Suprapubic skin (tissue), 4 donors: ENCODE results near the gene NECTIN3. TPM values are rescaled to one million over a fixed set of nuclear protein-coding genes. Genes with fewer than 3 reads are reported as not detected.

ENCODE experiments used
- DNase-seq, 2 donors: peaks; one replicate each; pipeline ENCODE4 v3.0.0-alpha.2; 2019; ENCODE audit warnings: low spot score in 2 of 2
- H3K27ac ChIP-seq: fragments of 200-600 bp; sonication (generic); one replicate; pipeline ENCODE4 v1.5.1; 2019
- H3K27me3 ChIP-seq: fragments of 200-600 bp; sonication (generic); one replicate; pipeline ENCODE4 v1.5.1; 2019
- H3K36me3 ChIP-seq: fragments of 200-600 bp; sonication (generic); one replicate; pipeline ENCODE4 v1.5.1; 2019
- H3K4me1 ChIP-seq: fragments of 200-600 bp; sonication (generic); one replicate; pipeline ENCODE4 v1.5.1; 2019
- H3K4me3 ChIP-seq: fragments of 200-600 bp; sonication (generic); one replicate; pipeline ENCODE4 v1.5.1; 2019; ENCODE audit warnings: mild to moderate bottlenecking
- H3K9me3 ChIP-seq: fragments of 200-600 bp; sonication (generic); one replicate; pipeline ENCODE4 v1.5.1; 2019
- CTCF ChIP-seq, 2 donors: fragments of 200-600 bp in 1 of 2; fragments of 450-650 bp in 1 of 2; sonication (generic) in 1 of 2; IDR thresholded peaks; one replicate each; pipeline ENCODE4 v1.5.1; 2016 to 2019; ENCODE audit warnings: antibody characterized with exemption in 2 of 2, mild to moderate bottlenecking in 1 of 2, moderate library complexity in 1 of 2
- EP300 ChIP-seq: sonication (generic); formaldehyde crosslinking; IDR thresholded peaks from one replicate; pipeline ENCODE4 v1.6.1; 2017; ENCODE audit warnings: antibody characterized with exemption
- POLR2A ChIP-seq, 2 donors: fragments of 450-650 bp; IDR thresholded peaks; one replicate each; pipeline ENCODE4 v1.6.1; 2017; ENCODE audit warnings: antibody characterized with exemption in 2 of 2, mild to moderate bottlenecking in 2 of 2, moderate library complexity in 2 of 2
- POLR2AphosphoS5 ChIP-seq, 3 donors: sonication (generic); formaldehyde crosslinking; IDR thresholded peaks; one replicate each; pipeline ENCODE4 v1.6.1; 2017; ENCODE audit warnings: antibody characterized with exemption in 3 of 3
- WGBS: methylation state at CpG from one replicate; pipeline ENCODE4 v1.1.5; 2018; 5-methylcytosine and 5-hydroxymethylcytosine counted together
- total RNA-seq, 4 donors: library from RNA; depleted of rRNA; stranded (reverse); fragments of >200 nt; gene quantifications; one replicate each; pipeline ENCODE4 v1.1.0, GENCODE V29; 2016

Gene NECTIN3
- total RNA-seq, 4 donors from 2014 or later: 4.7 to 11.9 (median 7.6) TPM

DNA sequence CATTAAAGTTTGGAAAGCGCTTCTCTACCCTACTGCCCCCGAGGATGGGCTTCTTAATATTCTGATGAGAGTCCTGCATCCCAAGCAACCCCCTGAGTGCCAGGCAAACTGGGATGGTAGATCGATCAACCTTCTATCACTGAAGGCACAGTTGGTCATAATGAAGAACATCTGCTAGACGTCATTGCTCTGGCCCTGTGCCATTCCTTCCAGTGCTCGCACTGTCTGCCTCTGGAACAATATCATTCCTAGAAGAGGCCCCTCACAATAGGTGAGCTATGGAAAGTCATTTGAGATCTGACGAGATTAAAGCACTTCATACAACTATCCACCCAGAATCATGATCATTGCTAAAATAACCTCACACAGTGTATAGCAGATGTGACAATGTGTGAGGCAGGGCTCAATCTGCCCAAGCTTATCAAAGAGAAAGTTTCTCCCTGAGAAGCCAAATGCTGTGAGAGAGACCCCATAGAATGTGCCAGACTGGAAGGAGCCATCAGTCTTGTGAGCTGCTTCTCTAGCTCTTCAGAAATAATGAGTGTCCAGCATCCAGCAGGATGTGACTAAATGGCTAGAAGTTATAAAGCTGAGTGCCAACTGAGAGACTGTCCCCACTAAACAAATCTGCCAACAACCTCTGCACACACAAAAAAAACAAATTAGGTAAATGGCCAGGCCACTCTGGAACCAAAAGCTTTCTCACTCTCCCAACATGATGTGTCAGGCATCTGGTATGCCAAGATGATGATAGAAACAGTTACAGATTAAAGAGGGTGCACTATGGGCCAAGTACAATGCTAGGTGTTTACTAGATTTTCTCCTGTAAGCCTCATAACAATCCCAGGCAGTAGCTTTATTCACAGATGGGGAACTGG, 165.5 kb downstream of the NECTIN3 start:
- Histone ChIP-seq H3K27ac (no peak overlapping the region), H3K27me3 (no peaks in the 10 kb centered on the region), H3K4me3 (no peak overlapping the region), H3K4me1 (no peaks in the 10 kb centered on the region), H3K36me3 (no peaks in the 10 kb centered on the region), H3K9me3 (peaks cover 3% of the 10 kb centered on the region)
- no peak for TF ChIP-seq POLR2A (IDR thresholded peaks at IDR 0.05)
- no peak for TF ChIP-seq CTCF (IDR thresholded peaks at IDR 0.05)
- no peak for TF ChIP-seq EP300
- no peak for TF ChIP-seq POLR2AphosphoS5 (IDR thresholded peaks at IDR 0.05)
- 65% methylated on average over 5 of the region's 6 CpGs for WGBS
- DNase-seq: no peak

DNA sequence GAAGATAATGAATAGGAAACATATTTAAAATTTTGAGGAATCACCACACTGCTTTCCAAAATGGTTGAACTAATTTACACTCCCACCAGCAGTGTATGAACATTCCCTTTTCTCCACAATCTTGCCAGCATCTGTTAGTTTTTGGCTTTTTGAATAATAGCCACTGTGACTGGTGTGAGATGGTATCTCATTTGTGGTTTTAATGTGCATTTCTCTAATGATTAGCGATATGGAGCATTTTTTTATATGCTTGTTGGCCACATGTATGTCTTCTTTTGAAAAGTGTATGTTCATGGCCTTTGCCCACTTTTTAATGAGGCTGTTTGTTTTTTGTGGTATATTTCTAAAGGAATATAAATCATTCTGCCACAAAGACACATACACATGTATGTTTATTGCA, 166.3 kb downstream of the NECTIN3 start:
- WGBS: 63% methylated on average over 1 of the region's 1 CpG
- TF ChIP-seq EP300: no peak
- no peak for TF ChIP-seq POLR2AphosphoS5 (IDR thresholded peaks at IDR 0.05)
- TF ChIP-seq POLR2A (IDR thresholded peaks at IDR 0.05): no peak
- TF ChIP-seq CTCF (IDR thresholded peaks at IDR 0.05): no peak
- Histone ChIP-seq H3K27ac (no peak overlapping the region), H3K36me3 (no peaks in the 10 kb centered on the region), H3K27me3 (no peaks in the 10 kb centered on the region), H3K4me3 (no peak overlapping the region), H3K9me3 (peaks cover 8% of the 10 kb centered on the region), H3K4me1 (no peaks in the 10 kb centered on the region)
- DNase-seq: no peak

DNA sequence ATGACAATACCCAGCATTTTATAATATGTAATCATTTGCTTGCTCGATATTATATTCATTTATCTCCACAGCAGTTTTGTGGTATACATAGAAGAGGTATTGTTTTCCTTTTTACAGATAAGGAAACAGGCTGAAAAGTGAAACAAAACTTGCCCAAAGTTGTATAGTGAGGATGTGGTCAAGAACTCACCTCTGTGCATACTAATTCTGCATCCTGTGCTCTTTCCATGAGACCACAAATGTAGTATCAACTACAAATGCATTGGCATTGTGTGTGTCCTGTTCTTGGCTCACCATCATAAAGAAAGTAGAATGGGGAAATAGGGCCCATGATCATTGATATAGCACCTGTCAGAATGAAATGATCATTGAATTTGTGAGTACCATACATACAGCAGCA, 167.3 kb downstream of the NECTIN3 start:
- no peak for TF ChIP-seq POLR2AphosphoS5 (IDR thresholded peaks at IDR 0.05)
- TF ChIP-seq POLR2A (IDR thresholded peaks at IDR 0.05): no peak
- no peak for TF ChIP-seq CTCF (IDR thresholded peaks at IDR 0.05)
- no peak for TF ChIP-seq EP300
- no peak for DNase-seq
- Histone ChIP-seq H3K36me3 (no peaks in the 10 kb centered on the region), H3K4me1 (no peaks in the 10 kb centered on the region), H3K27ac (no peak overlapping the region), H3K9me3 (peaks cover 8% of the 10 kb centered on the region), H3K4me3 (no peak overlapping the region), H3K27me3 (no peaks in the 10 kb centered on the region)
- 79% methylated on average over 1 of the region's 1 CpG for WGBS

DNA sequence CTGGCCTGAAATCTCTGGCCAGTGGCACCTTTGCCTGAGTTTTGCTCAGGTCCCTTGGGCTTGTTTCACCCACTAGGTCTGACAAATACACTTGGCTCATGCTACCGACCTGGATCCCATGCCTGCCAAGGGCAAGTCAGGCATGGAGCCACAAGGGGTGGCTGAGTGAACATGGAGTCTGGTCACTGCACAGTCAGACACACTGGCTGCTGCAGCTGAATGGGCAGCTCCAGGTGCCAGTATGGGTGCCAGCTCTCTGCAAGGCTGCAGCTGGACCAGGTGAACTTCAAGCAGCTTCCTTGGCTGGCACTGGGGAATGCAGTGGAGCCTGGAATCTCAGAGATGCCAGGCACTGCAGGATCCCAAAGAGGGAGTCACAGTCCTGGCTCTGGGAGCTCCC, 170.3 kb downstream of the NECTIN3 start:
- no peak overlapping the region for H3K4me3 ChIP-seq
- DNase-seq: no peak
- no peaks in the 10 kb centered on the region for H3K4me1 ChIP-seq
- H3K27me3 ChIP-seq: no peaks in the 10 kb centered on the region
- no peaks in the 10 kb centered on the region for H3K36me3 ChIP-seq
- TF ChIP-seq EP300 (no peak), POLR2A (IDR thresholded peaks at IDR 0.05) (no peak), CTCF (IDR thresholded peaks at IDR 0.05) (no peak), POLR2AphosphoS5 (IDR thresholded peaks at IDR 0.05) (no peak)
- WGBS: 73% methylated on average over 1 of the region's 1 CpG
- peaks cover 8% of the 10 kb centered on the region for H3K9me3 ChIP-seq
- H3K27ac ChIP-seq: no peak overlapping the region
